HL-60 (cell line): Measurements from ENCODE around the gene FOXP1.
"Not testable (repeated sequence)": the region's sequence is repeated elsewhere in the genome, so short reads cannot be mapped to it uniquely, and the experiment has no call there.

Experiments used
- DNase-seq, 2 experiments: peaks; one replicate each; pipeline ENCODE4 v3.0.0-alpha.2; 2010 to 2020; ENCODE audit warnings: low read depth in 1 of 2, low spot score in 1 of 2
- H3K27ac ChIP-seq: fragments of 250-450 bp; sonication (Bioruptor Pico); replicated peaks from 2 replicates; pipeline ENCODE4 v1.5.1; 2020; ENCODE audit warnings: mild to moderate bottlenecking, moderate library complexity
- H3K27me3 ChIP-seq: fragments of 250-450 bp; sonication (Bioruptor Pico); 2 replicates; pipeline ENCODE4 v1.5.1; 2021; ENCODE audit warnings: mild to moderate bottlenecking, moderate library complexity; ENCODE audit not compliant: insufficient read depth, poor library complexity, severe bottlenecking
- H3K4me3 ChIP-seq: replicated peaks from 2 replicates; pipeline ENCODE4 v1.5.1; 2011; ENCODE audit warnings: mild to moderate bottlenecking, control low read depth, low read length; ENCODE audit not compliant: insufficient read depth
- CTCF ChIP-seq: IDR thresholded peaks from one replicate; pipeline ENCODE4 v1.5.1; 2011; ENCODE audit warnings: low read length, control low read depth, inconsistent platforms; ENCODE audit not compliant: insufficient read depth
- GABPA ChIP-seq: IDR thresholded peaks from 2 replicates; pipeline ENCODE4 v1.6.1; 2012; ENCODE audit warnings: low read depth
- POLR2AphosphoS5 ChIP-seq: IDR thresholded peaks from 2 replicates; pipeline ENCODE4 v1.6.1; 2012; ENCODE audit warnings: low read depth
- REST ChIP-seq: IDR thresholded peaks from 2 replicates; pipeline ENCODE4 v1.6.1; 2012; ENCODE audit warnings: low read depth; ENCODE audit not compliant: insufficient replicate concordance
- SPI1 ChIP-seq: IDR thresholded peaks from 2 replicates; pipeline ENCODE4 v1.6.1; 2012; ENCODE audit warnings: low read depth, mild to moderate bottlenecking, borderline replicate concordance

The FOXP1 gene

GRCh38 chr3:70980646-70981170, 602.8 kb downstream of the FOXP1 start:
- Histone ChIP-seq H3K27me3 (no peaks in the 10 kb centered on the region), H3K27ac (no peak overlapping the region), H3K4me3 (no peak overlapping the region)
- TF ChIP-seq POLR2AphosphoS5 (no peak), SPI1 (no peak), GABPA (no peak), CTCF (no peak), REST (no peak)
- DNase-seq = no peak

GRCh38 chr3:70979983-70980645, 603.4 kb downstream of the FOXP1 start:
- no peak overlapping the region for H3K27ac ChIP-seq
- TF ChIP-seq CTCF (no peak), REST (no peak), GABPA (no peak), SPI1 (no peak), POLR2AphosphoS5 (no peak)
- H3K27me3 ChIP-seq = no peaks in the 10 kb centered on the region
- DNase-seq = no peak
- H3K4me3 ChIP-seq = no peak overlapping the region

GRCh38 chr3:70977712-70978111, 605.8 kb downstream of the FOXP1 start:
- no peak for DNase-seq
- no peak for TF ChIP-seq SPI1
- no peak for TF ChIP-seq POLR2AphosphoS5
- TF ChIP-seq CTCF = no peak
- no peak for TF ChIP-seq GABPA
- TF ChIP-seq REST = no peak
- H3K4me3 ChIP-seq = no peak overlapping the region
- no peak overlapping the region for H3K27ac ChIP-seq
- no peaks in the 10 kb centered on the region for H3K27me3 ChIP-seq

- not testable (repeated sequence) for DNase-seq, H3K27ac ChIP-seq, H3K4me3 ChIP-seq
Measured at GRCh38 chr3:70975981-70976380, 607.5 kb downstream of the FOXP1 start.

More at GRCh38 chr3:70975981-70976380, 607.5 kb downstream of the FOXP1 start:
- H3K27me3 ChIP-seq = not testable (repeated sequence)
